Endothelial cell of umbilical vein (primary cell): ENCODE measurements around the gene SAMD4B.

ENCODE experiments used
- EZH2 ChIP-seq: IDR thresholded peaks from 2 replicates; pipeline ENCODE4 v1.6.1; 2012; ENCODE audit warnings: borderline replicate concordance, low read depth, mild to moderate bottlenecking, moderate library complexity, low read length, inconsistent platforms; ENCODE audit not compliant: severe bottlenecking
- JUN ChIP-seq: IDR thresholded peaks from 2 replicates; pipeline ENCODE4 v1.6.1; 2011; ENCODE audit warnings: borderline replicate concordance, low read depth; ENCODE audit not compliant: insufficient read length, insufficient read depth
- POLR2A ChIP-seq: IDR thresholded peaks from 2 replicates; pipeline ENCODE4 v1.6.1; 2012; ENCODE audit warnings: low read depth, mild to moderate bottlenecking, control low read depth, low read length
- POLR2AphosphoS5 ChIP-seq: IDR thresholded peaks from 2 replicates; pipeline ENCODE4 v1.6.1; 2012; ENCODE audit warnings: low read depth, mild to moderate bottlenecking, control low read depth, low read length, moderate library complexity; ENCODE audit not compliant: insufficient read depth
- TF ChIP-seq, protein P1 (sequence below), 2 donors: IDR thresholded peaks; 1 replicate in 1 of 2; 2 replicates in 1 of 2; pipeline ENCODE4 v1.5.1; 2011; ENCODE audit warnings: low read length in 2 of 2, mild to moderate bottlenecking in 2 of 2, moderate library complexity in 2 of 2, control low read depth in 1 of 2, inconsistent platforms in 1 of 2, low read depth in 1 of 2; ENCODE audit not compliant: insufficient read depth in 1 of 2; ENCODE audit errors: extremely low read depth in 1 of 2
- TF ChIP-seq, protein P2 (sequence below): IDR thresholded peaks from 2 replicates; pipeline ENCODE4 v1.6.1; 2011; ENCODE audit not compliant: insufficient read depth, insufficient read length

DNA sequence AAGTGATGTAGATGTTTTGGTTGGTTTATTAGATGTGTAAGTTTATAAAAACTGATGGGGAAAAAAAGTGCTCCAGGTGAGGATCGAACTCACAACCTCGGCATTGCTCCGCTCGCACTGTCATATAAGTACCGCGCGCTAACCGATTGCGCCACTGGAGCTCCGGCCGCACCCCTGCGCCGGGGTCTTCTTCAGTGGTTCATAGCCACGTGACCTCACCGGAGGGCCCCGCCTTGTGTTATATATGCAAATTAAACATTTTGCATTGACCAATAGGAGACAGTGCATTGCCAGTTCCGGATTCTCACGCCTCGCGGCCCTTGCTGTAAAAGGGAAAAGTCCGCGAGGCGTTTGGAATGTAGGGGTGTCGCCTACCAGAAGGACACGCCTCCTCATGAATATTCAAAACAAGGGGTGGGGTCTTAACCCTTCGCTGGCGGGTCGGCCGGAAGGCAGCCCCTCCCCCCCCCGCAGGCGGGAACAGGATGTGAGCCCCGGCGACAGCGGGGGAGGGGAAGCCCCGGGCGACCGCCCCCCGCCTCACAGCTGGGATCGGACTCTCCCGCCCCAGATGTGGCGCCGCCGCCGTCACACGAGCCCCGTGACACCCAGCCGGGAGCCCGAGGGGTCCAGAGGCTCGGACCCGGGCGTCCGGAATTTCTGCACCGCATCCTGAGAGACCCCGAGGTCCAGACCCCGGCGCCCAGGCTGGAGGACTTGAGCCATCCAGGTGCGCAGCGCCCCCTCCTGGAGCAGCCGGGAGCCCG lies 70.1 kb downstream of the SAMD4B start, which contains the start of gene PLEKHG2:
- TF ChIP-seq, protein P1, sequence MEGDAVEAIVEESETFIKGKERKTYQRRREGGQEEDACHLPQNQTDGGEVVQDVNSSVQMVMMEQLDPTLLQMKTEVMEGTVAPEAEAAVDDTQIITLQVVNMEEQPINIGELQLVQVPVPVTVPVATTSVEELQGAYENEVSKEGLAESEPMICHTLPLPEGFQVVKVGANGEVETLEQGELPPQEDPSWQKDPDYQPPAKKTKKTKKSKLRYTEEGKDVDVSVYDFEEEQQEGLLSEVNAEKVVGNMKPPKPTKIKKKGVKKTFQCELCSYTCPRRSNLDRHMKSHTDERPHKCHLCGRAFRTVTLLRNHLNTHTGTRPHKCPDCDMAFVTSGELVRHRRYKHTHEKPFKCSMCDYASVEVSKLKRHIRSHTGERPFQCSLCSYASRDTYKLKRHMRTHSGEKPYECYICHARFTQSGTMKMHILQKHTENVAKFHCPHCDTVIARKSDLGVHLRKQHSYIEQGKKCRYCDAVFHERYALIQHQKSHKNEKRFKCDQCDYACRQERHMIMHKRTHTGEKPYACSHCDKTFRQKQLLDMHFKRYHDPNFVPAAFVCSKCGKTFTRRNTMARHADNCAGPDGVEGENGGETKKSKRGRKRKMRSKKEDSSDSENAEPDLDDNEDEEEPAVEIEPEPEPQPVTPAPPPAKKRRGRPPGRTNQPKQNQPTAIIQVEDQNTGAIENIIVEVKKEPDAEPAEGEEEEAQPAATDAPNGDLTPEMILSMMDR (IDR thresholded peaks at IDR 0.05; ENCODE audit: extremely low read depth in 1 of 2, insufficient read depth in 1 of 2, low read depth in 1 of 2, low read length in 2 of 2) = peak; percentile 88 to 91
- TF ChIP-seq EZH2 (no peak), POLR2A (peak; percentile 65), POLR2AphosphoS5 (peak; percentile 91), JUN (no peak)
- TF ChIP-seq, protein P2, sequence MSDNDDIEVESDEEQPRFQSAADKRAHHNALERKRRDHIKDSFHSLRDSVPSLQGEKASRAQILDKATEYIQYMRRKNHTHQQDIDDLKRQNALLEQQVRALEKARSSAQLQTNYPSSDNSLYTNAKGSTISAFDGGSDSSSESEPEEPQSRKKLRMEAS = peak; percentile 56
